Measurements from ENCODE around the gene LPIN3. TPM values are rescaled to one million over a fixed set of nuclear protein-coding genes. Genes with fewer than 3 reads are reported as not detected.
A peak's percentile ranks its signal among the peaks of the same experiment; 100 is the strongest.

The LPIN3 gene
- total and polyA plus RNA-seq, 5 donors from 2014 or later = 0.10 to 0.35 TPM; not detected in 3

DNA sequence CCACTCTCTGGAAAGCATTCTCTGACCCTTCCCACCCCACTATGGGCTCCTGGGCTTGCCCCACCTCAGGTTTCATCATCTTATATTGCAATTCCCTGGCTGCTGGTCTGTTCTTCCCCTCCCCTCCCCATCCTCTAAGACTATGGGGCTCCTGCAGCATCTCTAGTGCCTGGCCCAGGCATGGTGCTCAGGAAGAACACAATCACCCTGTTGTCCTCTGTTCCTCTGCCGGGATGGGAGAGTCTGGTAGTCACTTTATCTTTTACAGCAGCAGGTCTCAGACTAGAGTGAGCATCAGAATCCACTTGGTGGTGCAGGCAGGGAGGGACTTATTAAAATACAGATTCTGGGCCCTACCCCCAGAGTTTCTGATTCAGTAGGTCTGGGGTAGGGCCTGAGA is 5.0 kb upstream of the LPIN3 start:
- Mint-ChIP-seq H3K27me3 (peaks cover 8% of the 10 kb centered on the region), H3K4me3 (no peak overlapping the region), H3K4me1 (peaks cover 4 to 12% (median 7%) of the 10 kb centered on the region in 4 donors), H3K36me3 (no peaks in the 10 kb centered on the region), H3K9me3 (no peaks in the 10 kb centered on the region), H3K27ac (no peak overlapping the region)
- Histone ChIP-seq H3K4me3 (ENCODE audit: low read depth, low read length) (no peak overlapping the region), H3K27ac (ENCODE audit: insufficient read depth, low read length, poor library complexity, severe bottlenecking) (no peak overlapping the region), H3K36me3 (ENCODE audit: control insufficient read depth, insufficient read depth, low read length) (no peaks in the 10 kb centered on the region), H3K27me3 (ENCODE audit: control insufficient read depth, insufficient read depth, low read length) (peaks cover 1% of the 10 kb centered on the region), H3K9me3 (ENCODE audit: control insufficient read depth in 2 of 2, low read length in 2 of 2) (no peaks in the 10 kb centered on the region), H3K4me1 (ENCODE audit: control insufficient read depth, insufficient read depth, low read length, poor library complexity, severe bottlenecking) (peaks cover 9% of the 10 kb centered on the region)
- ATAC-seq (ENCODE audit: low read depth in 2 of 2) (no peak), DNase-seq (no peak)

- no peaks in the 10 kb centered on the region for H3K36me3 ChIP-seq (ENCODE audit: control insufficient read depth, insufficient read depth, low read length)
- no peak overlapping the region for H3K4me3 ChIP-seq (ENCODE audit: low read depth, low read length)
- H3K4me1 ChIP-seq (ENCODE audit: control insufficient read depth, insufficient read depth, low read length, poor library complexity, severe bottlenecking) = peaks cover 11% of the 10 kb centered on the region
- H3K27ac ChIP-seq (ENCODE audit: insufficient read depth, low read length, poor library complexity, severe bottlenecking) = no peak overlapping the region
- peak overlapping the region in 1 of 4 donors; percentile 21 for H3K4me3 Mint-ChIP-seq
- H3K27ac Mint-ChIP-seq = peak overlapping the region in 2 of 3 donors; percentile 16 to 74
- H3K27me3 Mint-ChIP-seq = peaks cover 8% of the 10 kb centered on the region
- no peak for DNase-seq
- H3K4me1 Mint-ChIP-seq = peaks cover 4 to 13% (median 7%) of the 10 kb centered on the region in 4 donors
- H3K36me3 Mint-ChIP-seq = no peaks in the 10 kb centered on the region
- H3K27me3 ChIP-seq (ENCODE audit: control insufficient read depth, insufficient read depth, low read length) = peaks cover 1% of the 10 kb centered on the region
- ATAC-seq (ENCODE audit: low read depth in 2 of 2) = no peak
- H3K9me3 Mint-ChIP-seq = no peaks in the 10 kb centered on the region
- no peaks in the 10 kb centered on the region for H3K9me3 ChIP-seq (ENCODE audit: control insufficient read depth in 2 of 2, low read length in 2 of 2)
Measured at GRCh38 chr20:41336711-41337492, 3.7 kb upstream of the LPIN3 start.

- no peaks in the 10 kb centered on the region for H3K9me3 Mint-ChIP-seq
- Histone ChIP-seq H3K27ac (ENCODE audit: insufficient read depth, low read length, poor library complexity, severe bottlenecking) (no peak overlapping the region), H3K4me3 (ENCODE audit: low read depth, low read length) (peak overlapping the region; percentile 47), H3K4me1 (ENCODE audit: control insufficient read depth, insufficient read depth, low read length, poor library complexity, severe bottlenecking) (peaks cover 11% of the 10 kb centered on the region), H3K27me3 (ENCODE audit: control insufficient read depth, insufficient read depth, low read length) (peaks cover 1% of the 10 kb centered on the region), H3K9me3 (ENCODE audit: control insufficient read depth in 2 of 2, low read length in 2 of 2) (no peaks in the 10 kb centered on the region), H3K36me3 (ENCODE audit: control insufficient read depth, insufficient read depth, low read length) (no peaks in the 10 kb centered on the region)
- ATAC-seq (ENCODE audit: low read depth in 2 of 2) (peak; percentile 88 to 90), DNase-seq (peak; percentile 72 to 80 (median 77))
- peaks cover 4 to 13% (median 7%) of the 10 kb centered on the region in 4 donors for H3K4me1 Mint-ChIP-seq
- no peaks in the 10 kb centered on the region for H3K36me3 Mint-ChIP-seq
- peak overlapping the region; percentile 48 to 89 (median 82) for H3K4me3 Mint-ChIP-seq
- H3K27me3 Mint-ChIP-seq = peaks cover 8% of the 10 kb centered on the region
- H3K27ac Mint-ChIP-seq = peak overlapping the region in 2 of 3 donors; percentile 69 to 81
Measured at GRCh38 chr20:41339957-41340326, 679 bp upstream of the LPIN3 start.

GRCh38 chr20:41342474-41343464 is 2.1 kb downstream of the LPIN3 start:
- H3K9me3 Mint-ChIP-seq = no peaks in the 10 kb centered on the region
- peak overlapping the region in 2 of 3 donors; percentile 48 to 76 for H3K27ac Mint-ChIP-seq
- no peak overlapping the region for H3K4me3 Mint-ChIP-seq
- no peak overlapping the region for H3K4me3 ChIP-seq (ENCODE audit: low read depth, low read length)
- ATAC-seq (ENCODE audit: low read depth in 2 of 2) = no peak
- no peak for DNase-seq
- no peaks in the 10 kb centered on the region for H3K36me3 Mint-ChIP-seq
- H3K4me1 Mint-ChIP-seq = peaks cover 4 to 13% (median 7%) of the 10 kb centered on the region in 4 donors
- peaks cover 1% of the 10 kb centered on the region for H3K27me3 ChIP-seq (ENCODE audit: control insufficient read depth, insufficient read depth, low read length)
- peaks cover 8% of the 10 kb centered on the region for H3K27me3 Mint-ChIP-seq
- no peaks in the 10 kb centered on the region for H3K36me3 ChIP-seq (ENCODE audit: control insufficient read depth, insufficient read depth, low read length)
- peaks cover 11% of the 10 kb centered on the region for H3K4me1 ChIP-seq (ENCODE audit: control insufficient read depth, insufficient read depth, low read length, poor library complexity, severe bottlenecking)
- H3K9me3 ChIP-seq (ENCODE audit: control insufficient read depth in 2 of 2, low read length in 2 of 2) = no peaks in the 10 kb centered on the region
- no peak overlapping the region for H3K27ac ChIP-seq (ENCODE audit: insufficient read depth, low read length, poor library complexity, severe bottlenecking)

GRCh38 chr20:41344477-41344876 is 3.9 kb downstream of the LPIN3 start:
- peaks cover 5% of the 10 kb centered on the region for H3K27me3 Mint-ChIP-seq
- H3K36me3 Mint-ChIP-seq = no peaks in the 10 kb centered on the region
- ATAC-seq (ENCODE audit: low read depth in 2 of 2) = no peak
- H3K9me3 Mint-ChIP-seq = no peaks in the 10 kb centered on the region
- H3K27ac Mint-ChIP-seq = peak overlapping the region in 2 of 3 donors; percentile 48 to 57
- no peaks in the 10 kb centered on the region for H3K9me3 ChIP-seq (ENCODE audit: control insufficient read depth in 2 of 2, low read length in 2 of 2)
- no peaks in the 10 kb centered on the region for H3K36me3 ChIP-seq (ENCODE audit: control insufficient read depth, insufficient read depth, low read length)
- peaks cover 4 to 13% (median 7%) of the 10 kb centered on the region in 4 donors for H3K4me1 Mint-ChIP-seq
- no peak overlapping the region for H3K4me3 ChIP-seq (ENCODE audit: low read depth, low read length)
- H3K27ac ChIP-seq (ENCODE audit: insufficient read depth, low read length, poor library complexity, severe bottlenecking) = no peak overlapping the region
- H3K4me3 Mint-ChIP-seq = no peak overlapping the region
- H3K4me1 ChIP-seq (ENCODE audit: control insufficient read depth, insufficient read depth, low read length, poor library complexity, severe bottlenecking) = peaks cover 11% of the 10 kb centered on the region
- no peak for DNase-seq
- H3K27me3 ChIP-seq (ENCODE audit: control insufficient read depth, insufficient read depth, low read length) = no peaks in the 10 kb centered on the region

DNA sequence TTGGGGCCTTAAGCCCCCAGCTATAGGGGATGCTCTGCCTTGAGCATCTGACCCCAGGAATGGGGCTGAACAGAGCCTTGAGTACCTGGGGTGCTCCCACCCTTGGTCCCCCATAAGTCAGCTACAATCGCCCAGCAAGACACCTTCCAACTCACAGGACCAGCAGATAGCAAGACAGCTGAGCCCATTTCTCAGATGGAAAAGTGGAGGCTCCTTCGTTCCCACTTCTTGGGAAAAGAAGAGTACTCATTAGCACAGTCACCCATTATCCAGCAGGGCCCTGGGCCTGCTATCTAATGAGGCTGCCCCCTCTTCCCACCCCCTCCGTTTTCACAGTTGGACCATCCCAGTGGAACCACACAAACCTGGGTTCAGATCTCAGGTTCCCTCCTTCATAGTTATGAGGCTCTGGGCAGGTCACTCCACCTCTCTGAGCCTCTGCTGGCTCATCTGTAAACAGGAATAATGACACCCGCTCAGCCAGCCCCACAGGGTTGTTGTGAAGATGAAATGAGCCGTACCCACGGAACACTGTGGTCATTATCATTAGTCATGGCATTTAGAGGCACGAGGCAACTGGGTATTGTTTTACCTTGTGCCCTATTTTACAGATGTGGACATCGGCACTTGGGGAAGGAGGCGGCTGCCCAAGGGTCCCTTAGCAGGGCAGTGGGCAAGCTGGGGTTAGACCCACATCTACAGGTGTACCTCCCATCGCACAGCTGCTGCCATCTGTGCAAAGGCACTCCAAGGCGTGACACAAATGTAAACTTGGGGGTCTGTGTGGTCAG is 4.5 kb downstream of the LPIN3 start:
- no peaks in the 10 kb centered on the region for H3K36me3 Mint-ChIP-seq
- no peak overlapping the region for H3K27ac Mint-ChIP-seq
- Histone ChIP-seq H3K36me3 (ENCODE audit: control insufficient read depth, insufficient read depth, low read length) (no peaks in the 10 kb centered on the region), H3K27ac (ENCODE audit: insufficient read depth, low read length, poor library complexity, severe bottlenecking) (no peak overlapping the region), H3K9me3 (ENCODE audit: control insufficient read depth in 2 of 2, low read length in 2 of 2) (no peaks in the 10 kb centered on the region), H3K4me1 (ENCODE audit: control insufficient read depth, insufficient read depth, low read length, poor library complexity, severe bottlenecking) (peaks cover 6% of the 10 kb centered on the region), H3K27me3 (ENCODE audit: control insufficient read depth, insufficient read depth, low read length) (no peaks in the 10 kb centered on the region), H3K4me3 (ENCODE audit: low read depth, low read length) (no peak overlapping the region)
- DNase-seq = no peak
- peaks cover 1 to 6% (median 3%) of the 10 kb centered on the region in 4 donors for H3K4me1 Mint-ChIP-seq
- no peaks in the 10 kb centered on the region for H3K9me3 Mint-ChIP-seq
- ATAC-seq (ENCODE audit: low read depth in 2 of 2) = no peak
- no peaks in the 10 kb centered on the region for H3K27me3 Mint-ChIP-seq
- no peak overlapping the region for H3K4me3 Mint-ChIP-seq

- peaks cover under 1% of the 10 kb centered on the region for H3K4me1 ChIP-seq (ENCODE audit: control insufficient read depth, insufficient read depth, low read length, poor library complexity, severe bottlenecking)
- peaks cover 0 to under 1% (median 0%) of the 10 kb centered on the region in 4 donors for H3K4me1 Mint-ChIP-seq
- H3K4me3 Mint-ChIP-seq = no peak overlapping the region
- H3K27ac Mint-ChIP-seq = no peak overlapping the region
- DNase-seq (no peak), ATAC-seq (ENCODE audit: low read depth in 2 of 2) (no peak)
- H3K27me3 ChIP-seq (ENCODE audit: control insufficient read depth, insufficient read depth, low read length) = no peaks in the 10 kb centered on the region
- H3K27me3 Mint-ChIP-seq = no peaks in the 10 kb centered on the region
- no peak overlapping the region for H3K27ac ChIP-seq (ENCODE audit: insufficient read depth, low read length, poor library complexity, severe bottlenecking)
- no peaks in the 10 kb centered on the region for H3K36me3 Mint-ChIP-seq
- no peaks in the 10 kb centered on the region for H3K36me3 ChIP-seq (ENCODE audit: control insufficient read depth, insufficient read depth, low read length)
- no peaks in the 10 kb centered on the region for H3K9me3 ChIP-seq (ENCODE audit: control insufficient read depth in 2 of 2, low read length in 2 of 2)
- no peaks in the 10 kb centered on the region for H3K9me3 Mint-ChIP-seq
- H3K4me3 ChIP-seq (ENCODE audit: low read depth, low read length) = no peak overlapping the region
Measured at GRCh38 chr20:41345729-41346067, 5.1 kb downstream of the LPIN3 start.
